ENCODE results near the gene MGARP.

DNA sequence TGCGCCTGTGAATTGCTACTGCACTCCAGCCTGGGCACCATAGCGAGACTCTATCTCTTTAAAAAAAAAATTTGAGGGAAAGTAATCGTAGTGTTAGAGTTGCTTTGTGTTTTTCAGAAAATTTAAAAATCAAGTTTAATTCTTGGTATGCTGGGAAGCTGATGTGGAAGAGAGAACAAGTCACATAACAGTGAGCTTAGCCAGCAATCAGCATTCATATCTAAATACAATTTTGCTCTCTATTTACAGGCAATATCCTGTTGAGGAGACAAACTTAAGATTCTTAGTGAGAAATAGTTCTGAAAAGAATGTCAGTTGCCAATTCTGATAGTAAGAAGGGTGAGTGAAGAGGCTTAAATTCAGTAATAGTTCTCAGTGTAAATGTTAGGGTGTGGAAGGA is 31.9 kb upstream of the MGARP start:
- TF ChIP-seq EZH2 (IDR thresholded peaks at IDR 0.05; ENCODE audit: insufficient read depth, poor library complexity, severe bottlenecking) (no peak), EZH2phosphoT487 (IDR thresholded peaks at IDR 0.05; ENCODE audit: insufficient read depth, low read depth) (no peak)

All from GM23248 (cell line).